Osteocyte (in vitro differentiated cells): ENCODE data around the gene PRXL2B. TPM values are rescaled to one million over a fixed set of nuclear protein-coding genes. Genes with fewer than 3 reads are reported as not detected.

Experiments
- DNase-seq: peaks from one replicate; pipeline ENCODE4 v3.0.0; 2021; ENCODE audit warnings: mixed read lengths; ENCODE audit not compliant: unreplicated experiment; ENCODE audit errors: extremely low spot score
- H3K27ac Mint-ChIP-seq: one replicate; pipeline ENCODE4 v1.8.0; 2021; ENCODE audit warnings: mild to moderate bottlenecking, mixed read lengths; ENCODE audit not compliant: unreplicated experiment
- H3K27me3 Mint-ChIP-seq: one replicate; pipeline ENCODE4 v1.8.0; 2021; ENCODE audit warnings: mixed read lengths; ENCODE audit not compliant: unreplicated experiment
- H3K36me3 Mint-ChIP-seq: one replicate; pipeline ENCODE4 v1.8.0; 2021; ENCODE audit warnings: mixed read lengths; ENCODE audit not compliant: unreplicated experiment
- H3K4me1 Mint-ChIP-seq: one replicate; pipeline ENCODE4 v1.8.0; 2021; ENCODE audit warnings: mixed read lengths; ENCODE audit not compliant: unreplicated experiment
- H3K4me3 Mint-ChIP-seq: one replicate; pipeline ENCODE4 v1.8.0; 2021; ENCODE audit warnings: mild to moderate bottlenecking, moderate library complexity, mixed read lengths; ENCODE audit not compliant: unreplicated experiment
- H3K9me3 Mint-ChIP-seq: one replicate; pipeline ENCODE4 v1.8.0; 2021; ENCODE audit warnings: mixed read lengths; ENCODE audit not compliant: unreplicated experiment
- total RNA-seq: library from RNA; stranded (reverse); gene quantifications from 2 replicates; pipeline ENCODE4 v1.2.1, GENCODE V29; 2021
- TF ChIP-seq, protein P1 (sequence below): fragments of 200-600 bp; sonication (generic); IDR thresholded peaks from 2 replicates; pipeline ENCODE4 v1.5.0; 2021; ENCODE audit warnings: antibody characterized with exemption, mild to moderate bottlenecking, moderate library complexity

PRXL2B gene
- total RNA-seq, 1 donor from 2014 or later = 24.8 TPM

GRCh38 chr1:2628191-2628932 is 41.8 kb downstream of the PRXL2B start:
- Mint-ChIP-seq H3K27ac (no peak overlapping the region), H3K4me3 (no peak overlapping the region), H3K4me1 (no peaks in the 10 kb centered on the region), H3K9me3 (peaks cover 4% of the 10 kb centered on the region), H3K36me3 (no peaks in the 10 kb centered on the region), H3K27me3 (peaks cover 51% of the 10 kb centered on the region)
- DNase-seq = no peak
- TF ChIP-seq, protein P1, sequence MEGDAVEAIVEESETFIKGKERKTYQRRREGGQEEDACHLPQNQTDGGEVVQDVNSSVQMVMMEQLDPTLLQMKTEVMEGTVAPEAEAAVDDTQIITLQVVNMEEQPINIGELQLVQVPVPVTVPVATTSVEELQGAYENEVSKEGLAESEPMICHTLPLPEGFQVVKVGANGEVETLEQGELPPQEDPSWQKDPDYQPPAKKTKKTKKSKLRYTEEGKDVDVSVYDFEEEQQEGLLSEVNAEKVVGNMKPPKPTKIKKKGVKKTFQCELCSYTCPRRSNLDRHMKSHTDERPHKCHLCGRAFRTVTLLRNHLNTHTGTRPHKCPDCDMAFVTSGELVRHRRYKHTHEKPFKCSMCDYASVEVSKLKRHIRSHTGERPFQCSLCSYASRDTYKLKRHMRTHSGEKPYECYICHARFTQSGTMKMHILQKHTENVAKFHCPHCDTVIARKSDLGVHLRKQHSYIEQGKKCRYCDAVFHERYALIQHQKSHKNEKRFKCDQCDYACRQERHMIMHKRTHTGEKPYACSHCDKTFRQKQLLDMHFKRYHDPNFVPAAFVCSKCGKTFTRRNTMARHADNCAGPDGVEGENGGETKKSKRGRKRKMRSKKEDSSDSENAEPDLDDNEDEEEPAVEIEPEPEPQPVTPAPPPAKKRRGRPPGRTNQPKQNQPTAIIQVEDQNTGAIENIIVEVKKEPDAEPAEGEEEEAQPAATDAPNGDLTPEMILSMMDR = no peak

DNA sequence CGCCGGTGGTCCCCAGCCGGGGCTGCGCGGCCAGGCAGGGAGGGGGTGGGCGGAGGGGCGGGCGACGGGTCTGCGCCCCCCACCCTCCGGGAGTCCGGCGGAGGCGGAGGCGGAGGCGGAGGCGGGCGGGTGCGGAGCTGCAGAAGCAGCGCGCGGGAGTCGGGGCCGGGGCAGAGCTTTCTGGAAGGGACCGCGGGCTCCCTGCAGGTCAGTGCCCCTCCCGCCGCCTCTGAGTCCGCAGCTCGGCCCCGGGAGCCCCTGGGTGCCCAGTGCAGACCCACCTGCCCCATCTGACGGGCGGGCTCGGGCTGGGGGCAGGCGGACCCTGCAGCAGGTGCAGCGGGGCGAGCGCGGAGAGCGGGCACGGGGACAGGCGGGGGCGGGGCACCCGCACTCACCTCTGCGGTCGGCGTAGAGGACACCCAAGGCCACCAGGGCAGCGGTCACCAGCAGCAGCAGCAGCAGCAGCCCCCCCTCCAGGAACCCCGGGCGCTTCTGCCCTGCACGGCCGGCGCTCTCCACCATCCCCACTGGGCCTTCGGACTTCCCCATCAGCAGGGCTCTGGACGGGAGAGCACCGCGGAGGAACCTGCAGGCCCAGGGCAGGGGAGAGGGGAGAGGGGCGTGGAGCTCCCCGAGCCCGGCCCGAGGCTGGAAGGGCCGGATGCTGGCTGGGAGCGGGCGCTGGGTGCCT is 42.5 kb downstream of the PRXL2B start:
- H3K27me3 Mint-ChIP-seq = peaks cover 51% of the 10 kb centered on the region
- no peaks in the 10 kb centered on the region for H3K4me1 Mint-ChIP-seq
- no peak overlapping the region for H3K27ac Mint-ChIP-seq
- DNase-seq = no peak
- TF ChIP-seq, protein P1 = no peak
- no peak overlapping the region for H3K4me3 Mint-ChIP-seq
- H3K9me3 Mint-ChIP-seq = peaks cover 4% of the 10 kb centered on the region
- no peaks in the 10 kb centered on the region for H3K36me3 Mint-ChIP-seq

GRCh38 chr1:2629627-2630497 is 43.3 kb downstream of the PRXL2B start:
- Mint-ChIP-seq H3K4me3 (no peak overlapping the region), H3K36me3 (no peaks in the 10 kb centered on the region), H3K27me3 (peaks cover 47% of the 10 kb centered on the region), H3K4me1 (no peaks in the 10 kb centered on the region), H3K27ac (no peak overlapping the region), H3K9me3 (peaks cover 4% of the 10 kb centered on the region)
- TF ChIP-seq, protein P1 = no peak
- no peak for DNase-seq

GRCh38 chr1:2630498-2631135 is 44.0 kb downstream of the PRXL2B start:
- H3K27me3 Mint-ChIP-seq = peaks cover 42% of the 10 kb centered on the region
- H3K4me1 Mint-ChIP-seq = no peaks in the 10 kb centered on the region
- H3K4me3 Mint-ChIP-seq = no peak overlapping the region
- H3K27ac Mint-ChIP-seq = no peak overlapping the region
- peaks cover 4% of the 10 kb centered on the region for H3K9me3 Mint-ChIP-seq
- TF ChIP-seq, protein P1 = no peak
- H3K36me3 Mint-ChIP-seq = no peaks in the 10 kb centered on the region
- no peak for DNase-seq
